ENCODE results near the gene GLOD5. TPM values are rescaled to one million over a fixed set of nuclear protein-coding genes. Genes with fewer than 3 reads are reported as not detected.

Gene GLOD5
- total RNA-seq, 1 donor from 2014 or later: not detected

- TF ChIP-seq CTCF (IDR thresholded peaks at IDR 0.05): no peak
- Mint-ChIP-seq H3K4me1 (no peaks in the 10 kb centered on the region), H3K27ac (no peak overlapping the region), H3K27me3 (no peaks in the 10 kb centered on the region), H3K4me3 (no peak overlapping the region), H3K36me3 (ENCODE audit: low read depth) (no peaks in the 10 kb centered on the region), H3K9me3 (no peaks in the 10 kb centered on the region)
- ATAC-seq (ENCODE audit: low read depth) (no peak), DNase-seq (no peak)
- POLR2A ChIA-PET: no interaction called here
- CTCF ChIA-PET: no interaction called here
- intact Hi-C loops (cut with micrococcal nuclease): no loop called here
These were observed 32.9 kb upstream of the GLOD5 start for GRCh38 chrX:48728653-48729052.

GRCh38 chrX:48736303-48736702, 25.2 kb upstream of the GLOD5 start:
- DNase-seq (no peak), ATAC-seq (ENCODE audit: low read depth) (no peak)
- TF ChIP-seq CTCF (IDR thresholded peaks at IDR 0.05): no peak
- H3K36me3 Mint-ChIP-seq (ENCODE audit: low read depth): peaks cover 3% of the 10 kb centered on the region
- no peaks in the 10 kb centered on the region for H3K9me3 Mint-ChIP-seq
- intact Hi-C loops (cut with micrococcal nuclease): loop anchor here (2.0 kb wide), 1 partner anchor 160 kb away; the partner anchor contains the start of genes PQBP1 and TIMM17B
- H3K27me3 Mint-ChIP-seq: no peaks in the 10 kb centered on the region
- peak overlapping the region; percentile 91 for H3K4me3 Mint-ChIP-seq
- H3K27ac Mint-ChIP-seq: peak overlapping the region; percentile 94
- peaks cover 15% of the 10 kb centered on the region for H3K4me1 Mint-ChIP-seq
- CTCF ChIA-PET: no interaction called here
- POLR2A ChIA-PET: interaction anchor here (1.6 to 1.7 kb wide), 3 partner anchors 88 to 266 kb away, joined by 6 to 14 read pairs (median 7); partner anchors contain the start of gene GRIPAP1

GRCh38 chrX:48736878-48737212, 24.7 kb upstream of the GLOD5 start:
- intact Hi-C loops (cut with micrococcal nuclease): loop anchor here (1.0 to 2.0 kb wide), 7 partner anchors 41 to 200 kb away; partner anchors contain the start of genes PQBP1, RBM3, SUV39H1 and TIMM17B

GRCh38 chrX:48737213-48737938, 24.2 kb upstream of the GLOD5 start:
- H3K36me3 Mint-ChIP-seq (ENCODE audit: low read depth): peaks cover 3% of the 10 kb centered on the region
- peak overlapping the region; percentile 94 for H3K27ac Mint-ChIP-seq
- H3K9me3 Mint-ChIP-seq: no peaks in the 10 kb centered on the region
- H3K4me1 Mint-ChIP-seq: peaks cover 15% of the 10 kb centered on the region
- H3K4me3 Mint-ChIP-seq: peak overlapping the region; percentile 91
- no peaks in the 10 kb centered on the region for H3K27me3 Mint-ChIP-seq
- POLR2A ChIA-PET: interaction anchor here (0.6 to 2.1 kb wide), 21 partner anchors 20 to 532 kb away, joined by 3 to 23 read pairs (median 6); partner anchors contain the start of genes GRIPAP1, HDAC6, OTUD5 and PQBP1
- DNase-seq (peak; percentile 65), ATAC-seq (ENCODE audit: low read depth) (peak; percentile 97)
- TF ChIP-seq CTCF (IDR thresholded peaks at IDR 0.05): no peak
- intact Hi-C loops (cut with micrococcal nuclease): loop anchor here (1.0 to 2.0 kb wide), 7 partner anchors 41 to 200 kb away; partner anchors contain the start of genes PQBP1, RBM3, SUV39H1 and TIMM17B
- CTCF ChIA-PET: no interaction called here

More at GRCh38 chrX:48736878-48737212, 24.7 kb upstream of the GLOD5 start:
- Mint-ChIP-seq H3K9me3 (no peaks in the 10 kb centered on the region), H3K27me3 (no peaks in the 10 kb centered on the region), H3K4me3 (peak overlapping the region; percentile 91), H3K36me3 (ENCODE audit: low read depth) (peaks cover 3% of the 10 kb centered on the region), H3K4me1 (peaks cover 15% of the 10 kb centered on the region), H3K27ac (peak overlapping the region; percentile 94)
- POLR2A ChIA-PET: interaction anchor here (0.6 to 2.1 kb wide), 20 partner anchors 19 to 532 kb away, joined by 3 to 23 read pairs (median 6); partner anchors contain the start of genes GRIPAP1, HDAC6, OTUD5 and PQBP1
- no peak for DNase-seq
- CTCF ChIA-PET: no interaction called here
- ATAC-seq (ENCODE audit: low read depth): no peak
- no peak for TF ChIP-seq CTCF (IDR thresholded peaks at IDR 0.05)

GRCh38 chrX:48737940-48738339, 23.6 kb upstream of the GLOD5 start:
- no peak for DNase-seq
- ATAC-seq (ENCODE audit: low read depth): no peak
- peak overlapping the region; percentile 91 for H3K4me3 Mint-ChIP-seq
- peaks cover 15% of the 10 kb centered on the region for H3K4me1 Mint-ChIP-seq
- ChIA-PET POLR2A (interaction anchor here (1.1 to 2.1 kb wide), 16 partner anchors 20 to 429 kb away, joined by 3 to 23 read pairs (median 8); partner anchors contain the start of genes GRIPAP1, HDAC6, OTUD5 and PQBP1), CTCF (no interaction called here)
- intact Hi-C loops (cut with micrococcal nuclease): loop anchor here (1.0 to 2.0 kb wide), 7 partner anchors 42 to 199 kb away; partner anchors contain the start of genes PQBP1, RBM3, SUV39H1 and TIMM17B
- peak overlapping the region; percentile 94 for H3K27ac Mint-ChIP-seq
- peaks cover 3% of the 10 kb centered on the region for H3K36me3 Mint-ChIP-seq (ENCODE audit: low read depth)
- H3K9me3 Mint-ChIP-seq: no peaks in the 10 kb centered on the region
- H3K27me3 Mint-ChIP-seq: no peaks in the 10 kb centered on the region
- TF ChIP-seq CTCF (IDR thresholded peaks at IDR 0.05): no peak
